ENCODE measurements around the gene SELENBP1.

The SELENBP1 gene

DNA sequence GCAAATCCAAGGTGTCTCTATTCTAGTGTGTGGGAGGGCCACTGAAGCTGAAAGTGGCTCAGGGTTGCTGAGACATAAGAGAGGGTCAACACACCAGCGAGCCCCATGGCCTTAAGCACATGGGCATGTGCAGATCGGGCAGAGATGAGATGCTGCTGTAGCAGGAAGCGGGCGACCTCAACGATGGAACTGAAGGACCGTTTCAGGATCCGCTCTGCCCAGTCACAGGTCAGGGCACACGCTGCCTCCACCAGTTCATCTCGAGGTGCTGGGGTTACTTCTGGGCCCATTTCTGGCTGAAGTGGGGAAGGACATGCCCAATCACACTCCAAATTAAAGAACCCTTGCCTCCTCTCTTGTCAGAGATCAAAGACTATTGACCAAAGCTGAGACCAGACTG, 28.9 kb downstream of the SELENBP1 start:
- DNase-seq, result no peak

DNA sequence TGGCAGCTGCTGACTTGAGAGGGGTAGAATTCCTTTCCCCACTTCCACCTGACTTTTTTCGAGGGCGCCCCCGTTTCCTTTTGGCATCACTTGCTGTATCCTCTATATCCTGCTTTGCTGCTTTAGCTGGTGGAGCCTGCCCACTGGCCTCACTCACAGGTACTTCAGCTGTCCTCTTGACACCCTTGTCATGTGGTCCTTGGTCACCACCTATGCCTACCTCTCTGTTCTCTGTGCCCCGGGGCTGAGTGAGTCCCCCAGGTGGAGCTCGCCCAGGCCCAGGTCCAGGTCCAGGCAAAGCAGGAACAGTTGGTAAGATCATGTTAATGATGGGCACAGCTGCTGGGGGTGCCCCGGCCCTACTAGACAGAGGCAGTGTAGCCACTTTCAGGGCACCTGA, 29.9 kb downstream of the SELENBP1 start:
- no peak for DNase-seq

DNA sequence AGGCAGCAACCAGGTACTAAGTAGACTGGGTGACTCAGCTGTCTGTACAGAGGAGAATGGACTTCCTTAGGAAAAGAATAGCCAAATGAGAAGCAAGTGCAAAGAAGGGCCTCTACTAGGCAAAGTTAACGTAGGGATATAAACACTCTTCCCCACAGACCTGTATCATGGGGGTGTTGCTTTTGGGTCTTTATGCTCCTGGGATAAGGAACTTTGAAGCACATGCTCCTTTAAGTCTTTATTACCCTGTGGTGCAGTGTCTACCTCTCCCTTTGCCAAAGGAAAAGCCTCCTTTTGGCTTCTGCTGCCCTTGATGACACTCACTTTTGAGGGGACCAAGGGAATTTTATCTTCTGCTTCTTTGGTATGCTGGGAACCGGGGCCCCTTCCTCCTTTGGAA, 30.5 kb downstream of the SELENBP1 start:
- no peak for DNase-seq

- DNase-seq, result no peak
Observed at GRCh38 chr1:151340870-151341754, 31.4 kb downstream of the SELENBP1 start.

DNA sequence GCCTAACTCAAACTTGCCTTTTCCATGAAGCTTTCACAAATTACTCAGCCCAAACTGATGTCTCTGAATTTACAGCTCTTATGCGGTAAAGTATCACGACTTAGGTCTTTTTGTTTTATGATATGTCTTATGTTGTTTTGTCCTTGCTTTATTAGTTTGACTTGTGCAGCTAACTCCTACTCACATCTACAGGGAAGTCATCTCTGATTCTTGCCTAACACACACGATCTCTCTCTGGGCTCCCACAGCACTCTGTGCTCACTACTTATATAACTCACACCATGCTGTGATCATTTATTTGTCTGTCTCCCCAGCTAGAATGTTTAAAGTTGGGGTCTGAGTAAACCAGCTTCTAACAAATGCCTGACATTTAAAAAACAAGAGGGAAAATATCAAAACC, 35.9 kb downstream of the SELENBP1 start:
- no peak for DNase-seq

GRCh38 chr1:151334822-151335221, 37.7 kb downstream of the SELENBP1 start:
- no peak for DNase-seq

GRCh38 chr1:151327903-151328674, 44.4 kb downstream of the SELENBP1 start:
- no peak for DNase-seq

GRCh38 chr1:151327223-151327902, 45.1 kb downstream of the SELENBP1 start, which contains the start of gene PI4KB:
PI4KB (minus strand) TSS chr1:151327416; CDS start chr1:151316481, 10,935 bp downstream.
- DNase-seq, result peak; percentile 96

- peak; percentile 72 for DNase-seq
Observed at GRCh38 chr1:151326619-151327222, 45.8 kb downstream of the SELENBP1 start.

DNA sequence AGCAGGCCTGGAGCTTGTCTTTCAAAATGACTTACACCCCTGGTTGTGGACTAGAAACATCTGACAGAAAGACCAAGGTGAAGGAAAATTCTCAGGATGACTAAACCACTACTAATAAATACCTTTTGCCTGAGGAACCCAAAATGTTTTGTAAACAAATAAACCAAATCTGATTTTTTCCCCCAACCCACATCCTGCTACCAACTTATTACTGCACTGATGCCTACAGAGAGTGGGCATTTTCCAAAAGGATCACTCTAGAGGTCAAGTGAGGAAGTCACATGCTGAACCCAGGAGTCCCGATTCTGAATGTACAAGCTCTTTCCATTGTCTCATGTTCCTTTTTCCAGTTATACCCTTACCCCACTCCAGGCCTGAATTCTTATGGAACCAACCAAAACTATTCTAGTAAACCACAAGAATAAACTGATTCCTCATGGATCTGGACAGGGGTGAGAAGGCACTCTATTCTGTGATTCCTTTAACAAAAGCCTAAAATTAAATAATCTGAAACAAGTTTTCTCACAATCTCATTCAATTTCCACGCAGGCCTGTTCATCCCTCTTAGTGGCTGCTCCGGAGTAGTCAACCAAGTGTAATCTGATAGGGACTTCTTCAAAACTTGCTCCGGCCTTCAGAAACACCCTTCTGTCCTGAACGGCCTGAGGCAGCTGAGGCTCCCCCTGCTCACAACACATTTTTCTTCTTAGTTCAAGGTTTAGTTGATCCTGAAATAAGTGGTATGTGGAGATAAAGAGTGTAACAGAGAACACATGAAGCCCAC, 46.7 kb downstream of the SELENBP1 start:
- DNase-seq, result no peak

DNA sequence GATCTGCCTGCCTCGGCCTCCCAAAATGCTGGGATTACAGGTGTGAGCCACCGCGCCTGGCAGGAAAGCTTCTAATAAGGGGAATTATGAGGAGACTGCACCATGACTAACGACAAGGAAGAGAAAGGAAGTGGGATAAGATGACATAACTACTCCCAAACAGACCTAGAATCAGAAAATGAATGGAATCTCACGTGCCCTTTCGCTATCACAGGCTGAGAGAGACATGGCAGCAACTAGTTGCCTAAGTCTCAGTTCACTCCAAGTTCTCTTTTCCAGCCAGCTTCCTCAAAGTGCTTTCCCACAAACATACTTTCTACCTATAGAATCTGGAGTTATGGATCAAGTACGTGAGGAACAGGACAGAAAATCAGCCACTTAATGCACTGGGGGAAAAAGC, 47.3 kb downstream of the SELENBP1 start:
- no peak for DNase-seq

DNA sequence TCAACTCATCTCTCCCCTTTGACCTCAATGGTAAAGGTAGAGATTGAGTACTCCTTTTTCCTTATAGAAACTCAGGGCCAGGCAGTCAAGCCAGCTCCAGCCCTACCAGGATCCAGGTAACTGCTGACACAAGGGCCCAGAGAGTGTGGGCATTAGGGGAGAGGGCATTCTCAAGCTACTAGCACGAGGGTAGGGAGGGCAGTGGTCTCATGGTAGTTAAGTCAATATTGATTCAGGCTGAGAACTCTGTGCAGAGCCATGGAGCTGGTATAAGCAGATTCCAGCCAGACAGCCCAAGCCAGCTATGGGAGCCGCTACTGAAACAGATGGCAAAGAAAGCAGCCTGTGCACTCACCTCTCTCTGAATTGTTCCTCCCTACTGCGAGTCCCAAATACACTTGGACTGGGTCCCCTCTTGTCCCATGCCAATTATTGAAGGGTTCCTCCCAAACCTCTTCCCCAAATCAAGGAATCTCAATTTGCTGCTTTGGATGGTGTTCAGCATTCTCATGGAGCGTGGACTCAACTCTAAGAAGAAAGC, 48.0 kb downstream of the SELENBP1 start:
- no peak for DNase-seq

GRCh38 chr1:151318975-151319374, 53.5 kb downstream of the SELENBP1 start:
- no peak for DNase-seq

- no peak for DNase-seq
Observed at GRCh38 chr1:151315565-151316235, 56.8 kb downstream of the SELENBP1 start.
